ENCODE results near the gene CGREF1. TPM values are rescaled to one million over a fixed set of nuclear protein-coding genes. Genes with fewer than 3 reads are reported as not detected.

Gene CGREF1
- 4.3 TPM for polyA plus RNA-seq (2013, experiment 1 of 2)
- polyA plus RNA-seq (2013, experiment 2 of 2): 4.5 TPM

GRCh38 chr2:27118525-27119329, at the start of gene CGREF1:
Gene CGREF1, minus strand, starts transcription at chr2:27119128. Its CDS starts 14,762 bp downstream, at chr2:27104366.
- Histone ChIP-seq H4K8ac (ENCODE audit: low read depth, low read length) (no peak within 1 kb of the TSS), H3K27me3 (ENCODE audit: control insufficient read depth in 3 of 3, insufficient read depth in 3 of 3, low read depth in 1 of 3, low read length in 3 of 3) (peaks cover 6 to 85% (median 33%) of the 10 kb centered on the region in 3 experiments), H3K4me3 (ENCODE audit: low read length in 2 of 2) (peak within 1 kb of the TSS; percentile 43 to 76), H3K23ac (ENCODE audit: low read depth, low read length, poor library complexity) (peak within 1 kb of the TSS; percentile 12), H2BK5ac (ENCODE audit: low read length) (no peak within 1 kb of the TSS), H4K91ac (ENCODE audit: low read depth, low read length, poor library complexity) (no peak within 1 kb of the TSS), H3K18ac (ENCODE audit: low read length) (peak within 1 kb of the TSS; percentile 88), H3K4ac (ENCODE audit: low read length) (no peak within 1 kb of the TSS), H3K9me3 (replicated peaks in 1 of 2; ENCODE audit: control insufficient read depth in 2 of 2, insufficient read depth in 1 of 2, low read depth in 1 of 2, low read length in 2 of 2) (peaks cover 0 to 4% of the 10 kb centered on the region in 2 donors), H3K27ac (replicated peaks; ENCODE audit: low read length) (no peak within 1 kb of the TSS), H2AK5ac (ENCODE audit: low read depth, low read length) (peak within 1 kb of the TSS; percentile 91), H2BK120ac (ENCODE audit: low read depth, low read length) (no peak within 1 kb of the TSS), H3K14ac (ENCODE audit: low read length) (peak within 1 kb of the TSS; percentile 39), H3K9ac (ENCODE audit: low read depth, low read length, poor library complexity) (peak within 1 kb of the TSS; percentile 87), H2AFZ (ENCODE audit: low read length) (peak within 1 kb of the TSS; percentile 90), H3K4me2 (ENCODE audit: insufficient read depth, low read length, poor library complexity, severe bottlenecking) (peak within 1 kb of the TSS; percentile 95), H3K79me1 (ENCODE audit: low read depth, low read length) (no peaks in the 10 kb centered on the region), H2BK15ac (ENCODE audit: low read length) (peak within 1 kb of the TSS; percentile 43), H3K4me1 (ENCODE audit: control insufficient read depth in 2 of 2, insufficient read depth in 1 of 2, low read depth in 1 of 2, low read length in 2 of 2) (peaks cover 6 to 8% of the 10 kb centered on the region in 2 donors), H3K36me3 (replicated peaks in 1 of 2; ENCODE audit: control insufficient read depth in 2 of 2, insufficient read depth in 2 of 2, low read length in 2 of 2) (no peaks in the 10 kb centered on the region), H2BK12ac (ENCODE audit: low read length) (peak within 1 kb of the TSS; percentile 59)
- no peak for DNase-seq (ENCODE audit: low spot score)
- no CpG with 5 or more reads among the region's 84 CpGs for WGBS, 2 donors (ENCODE audit: extremely low coverage in 2 of 2, insufficient read length in 2 of 2, insufficient replicate concordance in 1 of 2)

- Histone ChIP-seq H4K8ac (ENCODE audit: low read depth, low read length) (no peak overlapping the region), H3K9ac (ENCODE audit: low read depth, low read length, poor library complexity) (no peak overlapping the region), H2BK12ac (ENCODE audit: low read length) (no peak overlapping the region), H3K4me3 (ENCODE audit: low read length in 2 of 2) (no peak overlapping the region), H2BK120ac (ENCODE audit: low read depth, low read length) (no peak overlapping the region), H2BK5ac (ENCODE audit: low read length) (no peak overlapping the region), H3K4ac (ENCODE audit: low read length) (no peak overlapping the region), H3K18ac (ENCODE audit: low read length) (no peak overlapping the region), H3K27me3 (ENCODE audit: control insufficient read depth in 3 of 3, insufficient read depth in 3 of 3, low read depth in 1 of 3, low read length in 3 of 3) (peaks cover 0 to 49% (median under 1%) of the 10 kb centered on the region in 3 experiments), H3K27ac (replicated peaks; ENCODE audit: low read length) (no peak overlapping the region), H3K4me2 (ENCODE audit: insufficient read depth, low read length, poor library complexity, severe bottlenecking) (no peak overlapping the region), H2AK5ac (ENCODE audit: low read depth, low read length) (no peak overlapping the region), H4K91ac (ENCODE audit: low read depth, low read length, poor library complexity) (no peak overlapping the region), H2BK15ac (ENCODE audit: low read length) (no peak overlapping the region), H3K79me1 (ENCODE audit: low read depth, low read length) (no peaks in the 10 kb centered on the region), H2AFZ (ENCODE audit: low read length) (no peak overlapping the region), H3K9me3 (replicated peaks in 1 of 2; ENCODE audit: control insufficient read depth in 2 of 2, insufficient read depth in 1 of 2, low read depth in 1 of 2, low read length in 2 of 2) (no peaks in the 10 kb centered on the region), H3K4me1 (ENCODE audit: control insufficient read depth in 2 of 2, insufficient read depth in 1 of 2, low read depth in 1 of 2, low read length in 2 of 2) (no peaks in the 10 kb centered on the region), H3K14ac (ENCODE audit: low read length) (no peak overlapping the region), H3K36me3 (replicated peaks in 1 of 2; ENCODE audit: control insufficient read depth in 2 of 2, insufficient read depth in 2 of 2, low read length in 2 of 2) (no peaks in the 10 kb centered on the region), H3K23ac (ENCODE audit: low read depth, low read length, poor library complexity) (no peak overlapping the region)
- no CpG with 5 or more reads among the region's 8 CpGs for WGBS, 2 donors (ENCODE audit: extremely low coverage in 2 of 2, insufficient read length in 2 of 2, insufficient replicate concordance in 1 of 2)
- no peak for DNase-seq (ENCODE audit: low spot score)
These were observed 46.2 kb upstream of the CGREF1 start for GRCh38 chr2:27164960-27165763.

GRCh38 chr2:27162151-27163121, 43.5 kb upstream of the CGREF1 start:
- no peak overlapping the region for H3K23ac ChIP-seq (ENCODE audit: low read depth, low read length, poor library complexity)
- no CpG with 5 or more reads among the region's 15 CpGs for WGBS, 2 donors (ENCODE audit: extremely low coverage in 2 of 2, insufficient read length in 2 of 2, insufficient replicate concordance in 1 of 2)
- peaks cover 0 to 55% (median 0%) of the 10 kb centered on the region in 3 experiments for H3K27me3 ChIP-seq (ENCODE audit: control insufficient read depth in 3 of 3, insufficient read depth in 3 of 3, low read depth in 1 of 3, low read length in 3 of 3)
- H3K18ac ChIP-seq (ENCODE audit: low read length): no peak overlapping the region
- H3K4me1 ChIP-seq (ENCODE audit: control insufficient read depth in 2 of 2, insufficient read depth in 1 of 2, low read depth in 1 of 2, low read length in 2 of 2): no peaks in the 10 kb centered on the region
- no peak overlapping the region for H3K4me2 ChIP-seq (ENCODE audit: insufficient read depth, low read length, poor library complexity, severe bottlenecking)
- H2BK15ac ChIP-seq (ENCODE audit: low read length): no peak overlapping the region
- DNase-seq (ENCODE audit: low spot score): no peak
- H3K27ac ChIP-seq (replicated peaks; ENCODE audit: low read length): no peak overlapping the region
- no peak overlapping the region for H3K4ac ChIP-seq (ENCODE audit: low read length)
- no peak overlapping the region for H2BK12ac ChIP-seq (ENCODE audit: low read length)
- no peak overlapping the region for H2AK5ac ChIP-seq (ENCODE audit: low read depth, low read length)
- H3K9ac ChIP-seq (ENCODE audit: low read depth, low read length, poor library complexity): no peak overlapping the region
- H2BK5ac ChIP-seq (ENCODE audit: low read length): no peak overlapping the region
- no peaks in the 10 kb centered on the region for H3K9me3 ChIP-seq (replicated peaks in 1 of 2; ENCODE audit: control insufficient read depth in 2 of 2, insufficient read depth in 1 of 2, low read depth in 1 of 2, low read length in 2 of 2)
- H2BK120ac ChIP-seq (ENCODE audit: low read depth, low read length): no peak overlapping the region
- H3K4me3 ChIP-seq (ENCODE audit: low read length in 2 of 2): no peak overlapping the region
- H2AFZ ChIP-seq (ENCODE audit: low read length): no peak overlapping the region
- H4K91ac ChIP-seq (ENCODE audit: low read depth, low read length, poor library complexity): no peak overlapping the region
- H4K8ac ChIP-seq (ENCODE audit: low read depth, low read length): no peak overlapping the region
- H3K36me3 ChIP-seq (replicated peaks in 1 of 2; ENCODE audit: control insufficient read depth in 2 of 2, insufficient read depth in 2 of 2, low read length in 2 of 2): no peaks in the 10 kb centered on the region
- no peaks in the 10 kb centered on the region for H3K79me1 ChIP-seq (ENCODE audit: low read depth, low read length)
- no peak overlapping the region for H3K14ac ChIP-seq (ENCODE audit: low read length)

Data from neuronal stem cell (in vitro differentiated cells).